GM19025 (cell line): ENCODE data around the gene EPB41L5.
"Not testable (repeated sequence)": the region's sequence is repeated elsewhere in the genome, so short reads cannot be mapped to it uniquely, and the experiment has no call there.

Experiments used
- ATAC-seq: cut with Tn5 transposase; IDR thresholded peaks from one replicate; pipeline ENCODE4 v1.9.1; 2021; ENCODE audit warnings: mild to moderate bottlenecking, low read depth, moderate library complexity; ENCODE audit not compliant: unreplicated experiment

Gene EPB41L5

DNA sequence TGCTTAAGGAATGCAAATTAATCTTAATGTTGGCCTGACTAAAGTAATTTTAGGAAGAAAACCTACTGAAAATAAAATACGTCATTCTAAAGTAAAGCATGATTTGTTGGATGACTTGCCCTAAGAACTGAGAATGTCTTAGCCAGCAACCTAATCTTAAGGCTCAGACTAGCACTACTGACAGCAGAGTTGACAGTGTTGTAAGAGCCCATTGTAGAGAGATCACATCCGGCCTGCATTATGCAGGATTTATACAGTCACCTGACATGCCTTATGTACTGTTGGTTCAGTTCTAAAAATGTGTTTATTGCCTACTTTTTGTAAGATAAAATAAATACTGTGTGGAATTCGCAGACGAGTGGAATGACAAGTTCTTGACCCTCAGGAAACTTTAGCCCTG lies 128.0 kb downstream of the EPB41L5 start:
- no peak for ATAC-seq

DNA sequence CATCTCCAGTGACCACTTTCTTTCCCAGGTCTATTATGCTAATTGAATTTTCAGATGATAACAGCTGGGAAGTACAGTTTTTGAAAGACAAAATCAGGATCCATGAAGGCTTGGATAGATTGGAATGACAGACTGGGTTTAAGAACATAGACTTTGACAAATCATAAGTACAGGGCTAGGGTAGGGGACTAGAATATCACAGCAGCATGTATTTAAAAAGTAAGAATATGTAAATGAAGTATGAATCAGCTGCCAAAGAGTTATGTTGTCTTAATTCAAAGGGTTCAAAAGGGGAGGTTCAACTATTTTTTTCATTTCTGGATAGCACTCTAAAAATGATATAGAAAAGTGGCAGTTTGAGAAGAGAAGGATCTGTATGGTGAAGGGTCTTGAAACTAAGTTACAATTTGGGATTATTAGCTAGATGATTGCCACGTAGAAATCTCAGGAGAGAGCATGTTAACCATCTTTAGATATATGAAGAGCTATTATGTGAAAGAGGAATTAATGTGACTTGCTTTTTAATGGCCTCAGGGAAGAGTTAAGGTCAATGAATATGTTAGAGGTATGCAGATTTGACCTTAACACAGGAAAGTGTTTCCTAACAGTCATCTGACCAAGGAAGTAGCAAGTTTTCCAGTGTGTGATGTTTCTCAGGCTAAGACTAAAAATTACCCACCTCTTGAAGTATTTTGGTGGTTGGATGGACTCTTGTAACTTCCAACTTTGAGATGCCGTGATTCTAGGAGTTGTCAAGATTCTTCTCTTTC lies 128.6 kb downstream of the EPB41L5 start:
- no peak for ATAC-seq

GRCh38 chr2:120142528-120143219 lies 129.8 kb downstream of the EPB41L5 start:
- no peak for ATAC-seq

GRCh38 chr2:120148229-120148628 lies 135.4 kb downstream of the EPB41L5 start:
- ATAC-seq: no peak

GRCh38 chr2:120148669-120149068 lies 135.8 kb downstream of the EPB41L5 start:
- ATAC-seq: no peak

GRCh38 chr2:120149406-120149805 lies 136.5 kb downstream of the EPB41L5 start:
- ATAC-seq: no peak

GRCh38 chr2:120150040-120150482 lies 137.2 kb downstream of the EPB41L5 start:
- ATAC-seq: no peak

- no peak for ATAC-seq
These were observed 142.4 kb downstream of the EPB41L5 start for GRCh38 chr2:120155308-120155707.

GRCh38 chr2:120158658-120159057 lies 145.8 kb downstream of the EPB41L5 start:
- not testable (repeated sequence) for ATAC-seq

DNA sequence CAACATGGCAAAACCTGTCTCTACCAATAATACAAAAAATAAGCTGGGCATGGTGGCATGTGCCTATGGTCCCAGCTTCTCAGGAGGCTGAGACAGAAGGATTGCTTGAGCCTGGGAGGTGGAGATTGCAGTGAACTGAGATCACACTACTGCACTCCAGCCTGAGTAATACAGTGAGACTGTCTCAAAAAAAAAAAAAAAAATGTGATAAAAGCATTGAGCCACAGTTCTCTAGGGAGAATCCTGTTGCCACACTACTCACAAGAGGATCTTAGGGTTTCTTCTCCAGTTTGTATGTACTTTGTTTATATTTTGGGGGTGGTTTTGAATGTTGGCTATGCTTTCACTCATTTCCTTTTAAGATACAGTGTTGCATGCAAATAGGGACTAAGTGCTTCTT lies 148.3 kb downstream of the EPB41L5 start:
- ATAC-seq: no peak

GRCh38 chr2:120162716-120163115 lies 149.8 kb downstream of the EPB41L5 start:
- no peak for ATAC-seq

DNA sequence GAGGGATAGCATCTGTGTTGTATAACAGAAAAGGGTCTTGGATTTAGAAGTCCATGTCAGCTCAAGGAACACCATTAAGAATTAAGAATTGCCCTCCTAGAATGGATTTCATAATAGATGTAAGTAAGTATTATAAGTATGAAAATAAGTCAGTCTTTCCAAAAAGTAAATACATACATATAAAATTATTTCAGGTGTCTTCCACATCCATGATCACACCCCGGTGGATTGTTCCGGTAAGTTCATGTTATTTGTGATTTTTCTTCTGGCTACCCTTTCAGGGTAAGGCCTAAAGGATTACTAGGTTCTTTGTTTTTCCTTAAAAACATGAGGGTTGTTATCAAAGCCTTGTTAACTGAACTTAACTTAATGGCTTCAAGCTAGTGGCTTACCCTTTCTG lies 154.4 kb downstream of the EPB41L5 start:
- no peak for ATAC-seq

- ATAC-seq: no peak
These were observed 156.1 kb downstream of the EPB41L5 start for GRCh38 chr2:120169020-120169419.

- ATAC-seq: no peak
These were observed 162.2 kb downstream of the EPB41L5 start for GRCh38 chr2:120174963-120175581.

- ATAC-seq: no peak
These were observed 163.6 kb downstream of the EPB41L5 start for GRCh38 chr2:120176526-120176925.

DNA sequence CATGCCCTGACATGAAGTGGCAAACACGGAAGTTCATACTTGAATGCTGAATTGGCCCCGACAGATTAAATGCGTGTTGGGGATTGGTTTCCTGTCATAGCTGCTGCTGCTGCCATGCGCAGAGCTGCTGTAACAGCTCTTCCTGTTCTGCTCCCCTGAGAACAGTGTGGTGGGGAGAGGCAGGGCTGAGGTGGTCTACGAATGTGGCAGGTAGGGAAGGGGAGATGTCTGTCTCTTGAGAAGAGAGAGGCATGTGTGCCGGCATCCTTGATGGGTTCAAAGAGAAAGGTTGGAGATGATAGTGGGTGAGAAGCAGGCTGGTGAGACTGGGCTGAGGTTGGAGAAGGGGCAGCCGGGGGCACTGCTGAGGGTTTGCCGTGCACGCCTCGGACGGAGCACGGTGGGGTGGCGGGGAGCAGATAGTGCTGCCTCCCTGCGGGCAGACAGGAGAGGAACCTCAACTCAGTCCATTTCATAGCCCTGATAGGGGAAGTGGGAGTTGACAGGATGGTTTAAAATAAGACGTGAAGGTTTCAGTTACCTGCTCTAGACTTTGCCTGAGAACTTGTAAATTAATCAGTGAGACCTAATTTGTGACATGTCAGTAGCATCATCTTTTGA lies 164.2 kb downstream of the EPB41L5 start:
- peak; percentile 95 for ATAC-seq

DNA sequence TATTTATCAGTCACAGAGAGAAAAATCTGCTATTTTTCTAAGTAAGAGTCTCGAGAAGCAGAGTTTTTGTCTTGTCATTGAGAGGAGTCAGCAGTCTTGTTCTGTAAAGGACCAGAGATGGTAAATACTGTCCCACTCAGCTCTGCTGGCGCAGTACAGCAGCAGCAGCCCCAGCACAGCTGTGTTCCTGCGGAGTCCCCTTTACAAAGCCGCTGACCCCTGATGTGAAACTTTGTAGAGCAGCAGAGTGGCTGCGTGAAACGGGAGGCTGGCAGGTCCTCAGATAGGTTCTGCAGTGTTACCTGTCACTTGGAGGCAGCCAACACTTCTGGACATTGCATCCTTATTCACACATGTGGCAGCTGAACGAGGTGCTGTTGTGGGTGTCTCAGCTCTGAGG lies 165.1 kb downstream of the EPB41L5 start:
- ATAC-seq: no peak

- no peak for ATAC-seq
These were observed 166.5 kb downstream of the EPB41L5 start for GRCh38 chr2:120179396-120179795.

DNA sequence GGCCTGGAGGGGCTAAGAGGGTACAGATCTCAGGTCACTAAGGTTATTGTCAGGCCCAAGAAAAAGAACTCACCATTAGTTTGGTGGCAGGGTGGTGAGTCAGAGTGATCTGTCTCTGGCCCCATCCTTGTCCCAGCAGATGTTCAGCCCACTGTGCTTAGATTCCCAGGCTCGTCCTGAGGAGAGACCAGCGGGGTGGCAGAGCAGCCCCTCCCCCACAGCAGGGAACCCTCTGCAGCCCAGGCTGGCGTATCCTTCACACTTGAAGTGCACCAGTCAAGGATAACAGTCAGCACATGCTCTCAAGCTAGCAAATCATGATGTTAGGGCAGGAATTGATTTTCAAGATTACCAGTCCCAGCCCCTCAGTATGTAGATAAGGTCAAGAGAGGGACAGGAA lies 167.2 kb downstream of the EPB41L5 start:
- no peak for ATAC-seq

- ATAC-seq: no peak
These were observed 169.2 kb downstream of the EPB41L5 start for GRCh38 chr2:120182019-120182560.

DNA sequence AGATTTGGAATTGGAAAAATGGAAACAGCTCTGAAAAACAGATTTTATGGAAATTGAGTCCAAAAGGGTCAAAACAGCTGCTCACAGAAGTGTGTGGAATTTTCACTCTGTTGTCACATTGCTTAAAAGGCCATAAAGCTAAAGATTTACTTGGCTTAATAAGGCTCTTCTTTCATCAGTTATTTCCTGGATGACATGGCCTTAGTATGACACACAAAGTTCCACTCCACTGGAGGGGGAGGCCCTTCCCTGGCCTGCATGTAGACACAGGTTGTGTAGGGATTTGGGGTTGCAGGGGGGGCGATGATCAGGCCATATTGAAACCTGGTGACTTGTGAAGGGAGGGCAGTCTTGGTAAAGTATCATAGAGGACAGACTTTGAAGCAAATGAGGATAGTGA lies 176.3 kb downstream of the EPB41L5 start:
- ATAC-seq: no peak
